ENCODE measurements around the gene HNRNPA3.
"Not testable (repeated sequence)": the region's sequence is repeated elsewhere in the genome, so short reads cannot be mapped to it uniquely, and the experiment has no call there.

Gene HNRNPA3

DNA sequence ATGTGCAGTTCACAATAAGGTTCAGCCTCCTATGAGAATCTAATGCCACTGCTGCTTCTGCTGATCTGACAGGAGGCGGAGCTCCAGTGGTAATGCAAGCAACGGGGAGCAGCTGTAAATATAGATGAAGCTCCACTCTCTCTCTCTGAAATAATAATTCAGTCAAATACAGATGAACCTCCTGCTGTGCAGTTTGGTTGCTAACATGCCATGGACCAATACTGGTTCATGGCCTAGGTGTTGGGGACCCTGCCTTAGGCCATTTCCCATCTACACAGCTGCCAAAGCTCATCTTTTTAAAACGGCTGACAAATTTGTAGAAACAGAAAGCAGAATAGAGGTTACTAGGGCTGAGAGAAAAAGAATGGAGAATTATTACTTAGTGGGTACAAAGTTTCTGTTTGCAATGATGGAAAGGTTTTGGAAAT lies 10.7 kb upstream of the HNRNPA3 start:
- no peak for TF ChIP-seq EZH2 (IDR thresholded peaks at IDR 0.05)
- TF ChIP-seq FOXP2 (optimal IDR thresholded peaks at IDR 0.05; ENCODE audit: control extremely low read depth, extremely low read length, insufficient read depth) = no peak
- no peak for TF ChIP-seq POLR2AphosphoS5 (IDR thresholded peaks at IDR 0.05; ENCODE audit: borderline replicate concordance, low read depth, low read length)
- H3K27ac ChIP-seq = no peak overlapping the region

DNA sequence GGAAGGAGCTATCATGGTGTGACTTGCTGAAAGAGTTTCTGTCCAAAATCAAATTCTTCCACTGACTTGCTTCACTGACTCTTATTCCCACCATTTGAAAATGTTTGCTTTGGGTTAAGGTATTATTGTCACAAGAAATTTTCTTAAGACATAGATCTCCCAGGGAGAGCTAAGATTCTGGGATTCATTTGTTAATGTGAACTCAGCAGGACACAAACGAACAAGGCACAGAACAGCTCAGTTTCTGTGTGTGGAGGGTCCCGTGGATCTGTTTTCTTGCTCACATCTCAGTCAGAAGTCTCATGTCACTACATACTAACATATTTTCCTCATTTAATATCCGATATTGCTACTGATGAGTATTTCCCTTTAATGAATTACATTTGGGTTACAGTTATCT lies 8.2 kb upstream of the HNRNPA3 start:
- H3K9me3 ChIP-seq (ENCODE audit: low read depth, low read length) = no peaks in the 10 kb centered on the region
- no peak for TF ChIP-seq FOXP2 (optimal IDR thresholded peaks at IDR 0.05; ENCODE audit: control extremely low read depth, extremely low read length, insufficient read depth)
- no peak for TF ChIP-seq POLR2AphosphoS5 (IDR thresholded peaks at IDR 0.05; ENCODE audit: borderline replicate concordance, low read depth, low read length)
- TF ChIP-seq EZH2 (IDR thresholded peaks at IDR 0.05) = no peak
- H3K36me3 ChIP-seq (ENCODE audit: insufficient read depth, low read length) = no peaks in the 10 kb centered on the region
- no peak overlapping the region for H3K9ac ChIP-seq (ENCODE audit: insufficient read length)
- H3K4me3 ChIP-seq = no peak overlapping the region
- no peak for DNase-seq (ENCODE audit: low read depth, low spot score)
- H3K27ac ChIP-seq = no peak overlapping the region; the same call in 1 of the 2 replicates

More for the DNA sequence above, 10.7 kb upstream of the HNRNPA3 start:
- Histone ChIP-seq H3K4me3 (no peak overlapping the region), H3K36me3 (ENCODE audit: insufficient read depth, low read length) (no peaks in the 10 kb centered on the region), H3K9me3 (ENCODE audit: low read depth, low read length) (no peaks in the 10 kb centered on the region), H3K9ac (ENCODE audit: insufficient read length) (no peak overlapping the region)
- DNase-seq (ENCODE audit: low read depth, low spot score) = no peak

- Histone ChIP-seq H3K27ac (no peak overlapping the region), H3K9me3 (ENCODE audit: low read depth, low read length) (no peaks in the 10 kb centered on the region), H3K4me3 (no peak overlapping the region), H3K9ac (ENCODE audit: insufficient read length) (no peak overlapping the region), H3K36me3 (ENCODE audit: insufficient read depth, low read length) (no peaks in the 10 kb centered on the region; the same call in 1 of the 2 replicates)
- TF ChIP-seq EZH2 (IDR thresholded peaks at IDR 0.05) (no peak), POLR2AphosphoS5 (IDR thresholded peaks at IDR 0.05; ENCODE audit: borderline replicate concordance, low read depth, low read length) (no peak), FOXP2 (optimal IDR thresholded peaks at IDR 0.05; ENCODE audit: control extremely low read depth, extremely low read length, insufficient read depth) (no peak)
- no peak for DNase-seq (ENCODE audit: low read depth, low spot score)
These were observed 5.5 kb upstream of the HNRNPA3 start for GRCh38 chr2:177207101-177207500.

DNA sequence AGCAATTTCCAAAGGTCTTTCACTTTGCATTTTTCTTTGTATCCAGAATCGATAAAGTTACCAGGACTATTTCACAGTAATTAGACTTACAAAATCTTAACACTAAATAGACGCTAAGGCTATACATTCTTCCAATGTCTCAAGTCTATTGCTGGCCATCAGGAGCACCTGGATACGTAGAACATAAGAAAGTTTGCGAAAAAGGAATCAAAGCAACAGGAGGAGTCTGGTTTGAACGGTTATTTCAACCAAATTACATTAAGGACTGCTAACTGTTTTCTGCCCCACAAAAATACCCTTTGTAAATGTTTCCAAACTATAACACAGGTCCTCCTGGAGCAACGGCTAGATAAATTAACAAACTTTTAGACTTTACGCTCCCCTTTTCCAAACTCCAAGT lies 1.4 kb upstream of the HNRNPA3 start:
- Histone ChIP-seq H3K9ac (ENCODE audit: insufficient read length) (peak overlapping the region; percentile 100), H3K27ac (peak overlapping the region; percentile 100), H3K4me3 (peak overlapping the region; percentile 94), H3K9me3 (ENCODE audit: low read depth, low read length) (no peaks in the 10 kb centered on the region), H3K36me3 (ENCODE audit: insufficient read depth, low read length) (peaks cover 30% of the 10 kb centered on the region)
- TF ChIP-seq FOXP2 (optimal IDR thresholded peaks at IDR 0.05; ENCODE audit: control extremely low read depth, extremely low read length, insufficient read depth) (no peak), POLR2AphosphoS5 (IDR thresholded peaks at IDR 0.05; ENCODE audit: borderline replicate concordance, low read depth, low read length) (no peak), EZH2 (IDR thresholded peaks at IDR 0.05) (no peak)
- DNase-seq (ENCODE audit: low read depth, low spot score) = no peak

- no peak for DNase-seq (ENCODE audit: low read depth, low spot score)
- H3K36me3 ChIP-seq (ENCODE audit: insufficient read depth, low read length) = peaks cover 34% of the 10 kb centered on the region
- H3K9ac ChIP-seq (ENCODE audit: insufficient read length) = peak overlapping the region; percentile 100
- no peaks in the 10 kb centered on the region for H3K9me3 ChIP-seq (ENCODE audit: low read depth, low read length)
- peak overlapping the region; percentile 100 for H3K27ac ChIP-seq
- TF ChIP-seq FOXP2 (optimal IDR thresholded peaks at IDR 0.05; ENCODE audit: control extremely low read depth, extremely low read length, insufficient read depth) = no peak
- TF ChIP-seq POLR2AphosphoS5 (IDR thresholded peaks at IDR 0.05; ENCODE audit: borderline replicate concordance, low read depth, low read length) = no peak
- no peak for TF ChIP-seq EZH2 (IDR thresholded peaks at IDR 0.05)
- peak overlapping the region; percentile 94 for H3K4me3 ChIP-seq
These were observed 953 bp upstream of the HNRNPA3 start for GRCh38 chr2:177211576-177212105.

- Histone ChIP-seq H3K27ac (peak overlapping the region; percentile 97), H3K9ac (ENCODE audit: insufficient read length) (peak overlapping the region; percentile 92), H3K4me3 (peak overlapping the region; percentile 85), H3K9me3 (ENCODE audit: low read depth, low read length) (no peaks in the 10 kb centered on the region), H3K36me3 (ENCODE audit: insufficient read depth, low read length) (peaks cover 50% of the 10 kb centered on the region)
- DNase-seq (ENCODE audit: low read depth, low spot score) = no peak
- TF ChIP-seq FOXP2 (optimal IDR thresholded peaks at IDR 0.05; ENCODE audit: control extremely low read depth, extremely low read length, insufficient read depth) = no peak
- peak; percentile 58; the same call in 1 of the 2 replicates for TF ChIP-seq POLR2AphosphoS5 (IDR thresholded peaks at IDR 0.05; ENCODE audit: borderline replicate concordance, low read depth, low read length)
These were observed 580 bp downstream of the HNRNPA3 start for GRCh38 chr2:177212891-177213856.

DNA sequence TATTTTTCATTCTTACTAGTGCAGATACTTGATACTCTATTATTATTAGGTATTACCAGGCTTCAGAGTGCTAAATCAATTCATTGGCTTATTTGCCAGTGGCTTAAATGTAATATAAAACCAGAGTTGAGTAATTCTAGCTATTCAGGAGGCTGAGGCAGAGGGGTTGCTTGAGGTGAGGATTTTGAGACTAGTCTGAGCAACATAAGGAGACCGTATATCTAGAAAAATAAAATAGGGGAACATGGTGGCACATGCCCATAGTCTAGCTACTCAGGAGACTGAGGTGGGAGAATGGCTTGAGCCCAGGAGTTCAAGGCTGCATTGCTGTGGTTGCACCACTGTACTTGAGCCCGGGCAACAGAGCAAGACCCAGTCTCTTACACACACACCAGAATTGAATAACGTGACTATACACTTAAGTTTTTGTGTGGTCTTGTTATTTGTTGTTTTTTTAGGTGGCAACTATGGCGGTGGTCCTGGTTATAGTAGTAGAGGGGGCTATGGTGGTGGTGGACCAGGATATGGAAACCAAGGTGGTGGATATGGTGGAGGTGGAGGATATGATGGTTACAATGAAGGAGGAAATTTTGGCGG lies 4.8 kb downstream of the HNRNPA3 start:
- no peak for DNase-seq (ENCODE audit: low read depth, low spot score)
- H3K4me3 ChIP-seq = no peak overlapping the region
- H3K9ac ChIP-seq (ENCODE audit: insufficient read length) = no peak overlapping the region
- H3K27ac ChIP-seq = no peak overlapping the region
- no peaks in the 10 kb centered on the region for H3K9me3 ChIP-seq (ENCODE audit: low read depth, low read length)
- H3K36me3 ChIP-seq (ENCODE audit: insufficient read depth, low read length) = peaks cover 89% of the 10 kb centered on the region
- TF ChIP-seq POLR2AphosphoS5 (IDR thresholded peaks at IDR 0.05; ENCODE audit: borderline replicate concordance, low read depth, low read length) (no peak), EZH2 (IDR thresholded peaks at IDR 0.05) (no peak), FOXP2 (optimal IDR thresholded peaks at IDR 0.05; ENCODE audit: control extremely low read depth, extremely low read length, insufficient read depth) (no peak)

- not testable (repeated sequence) for DNase-seq (ENCODE audit: low read depth, low spot score)
These were observed 7.2 kb downstream of the HNRNPA3 start for GRCh38 chr2:177219787-177220186.

More at GRCh38 chr2:177219787-177220186, 7.2 kb downstream of the HNRNPA3 start:
- H3K9ac ChIP-seq (ENCODE audit: insufficient read length); H3K9me3 ChIP-seq (ENCODE audit: low read depth, low read length); H3K27ac ChIP-seq; H3K4me3 ChIP-seq: not testable (repeated sequence)
- peaks cover 85% of the 10 kb centered on the region for H3K36me3 ChIP-seq (ENCODE audit: insufficient read depth, low read length)
